Measurements from ENCODE around the gene TMED8.
"Not testable (repeated sequence)": the region's sequence is repeated elsewhere in the genome, so short reads cannot be mapped to it uniquely, and the experiment has no call there.

Gene TMED8

DNA sequence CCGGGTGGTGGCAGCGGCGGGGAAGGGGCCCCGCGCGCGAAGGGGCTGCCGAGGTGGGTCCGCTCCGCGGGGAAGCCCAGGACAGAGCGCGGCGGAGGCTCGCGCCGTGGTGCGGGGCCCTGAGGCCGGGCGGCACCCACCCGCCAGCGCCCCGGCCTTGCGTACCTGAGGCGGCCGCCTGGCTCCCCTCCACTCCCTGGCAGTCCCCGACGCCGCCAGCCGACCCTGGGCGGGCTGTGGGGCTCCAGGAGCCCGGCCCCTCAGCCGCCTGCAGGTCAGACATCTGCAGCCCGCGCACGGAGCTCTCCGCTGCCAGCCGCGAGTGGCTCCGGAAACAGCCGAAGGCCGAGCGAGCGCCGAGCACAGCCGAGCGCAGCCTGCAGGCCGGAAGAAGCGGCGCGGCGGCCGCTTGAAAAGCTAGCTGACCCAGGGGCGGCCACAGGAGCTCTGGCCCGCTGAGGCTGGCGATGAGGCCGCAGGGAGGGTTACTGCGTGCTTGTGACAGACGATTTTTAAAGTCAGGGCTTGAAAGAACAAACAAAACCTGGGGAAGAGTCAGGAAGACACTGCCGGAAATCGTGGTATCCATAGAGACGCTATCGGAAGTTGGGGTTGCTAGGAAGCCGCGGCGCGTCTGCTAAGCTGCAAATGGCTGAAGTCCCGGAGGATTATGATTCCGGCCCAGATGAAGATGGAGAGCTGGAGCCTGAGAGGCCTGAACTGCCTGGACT is at the start of gene TMED8, which contains the start of gene SAMD15:
TMED8 (minus strand) TSS at position 324 of the 731 bp plus-strand sequence; CDS start at position 283, 41 bp downstream.
SAMD15 (plus strand) TSS at position 609 of the 731 bp plus-strand sequence; CDS start at position 649, 40 bp downstream.
- peak; percentile 66 for DNase-seq (ENCODE audit: low read depth)

DNA sequence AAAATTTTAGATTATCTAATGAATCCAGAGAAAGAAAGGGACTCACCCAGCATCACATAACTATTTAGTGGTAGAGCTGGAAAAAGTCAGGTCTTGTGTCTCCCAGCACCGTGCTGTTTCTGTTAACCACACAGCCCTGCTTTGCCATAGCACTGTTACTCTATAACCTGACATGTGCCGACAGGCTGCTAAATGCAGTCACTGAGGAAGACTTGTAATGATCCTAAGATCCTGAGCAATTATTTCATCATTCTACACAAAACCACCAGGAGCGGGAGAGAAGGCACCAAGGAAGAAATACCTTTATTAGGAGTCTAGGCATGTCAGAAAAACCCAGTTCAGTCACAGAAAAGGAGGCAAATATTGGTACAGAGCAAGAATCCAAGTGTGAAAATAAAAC is 49.5 kb upstream of the TMED8 start:
- DNase-seq (ENCODE audit: low read depth) = no peak

- no peak for DNase-seq (ENCODE audit: low read depth)
Measured at GRCh38 chr14:77424862-77425261, 48.0 kb upstream of the TMED8 start.

- no peak for DNase-seq (ENCODE audit: low read depth)
Measured at GRCh38 chr14:77423423-77423822, 46.5 kb upstream of the TMED8 start, which contains the start of gene NOXRED1. TSS of gene NOXRED1 (minus strand) at chr14:77423523. CDS start at chr14:77422889, 634 bp downstream.

DNA sequence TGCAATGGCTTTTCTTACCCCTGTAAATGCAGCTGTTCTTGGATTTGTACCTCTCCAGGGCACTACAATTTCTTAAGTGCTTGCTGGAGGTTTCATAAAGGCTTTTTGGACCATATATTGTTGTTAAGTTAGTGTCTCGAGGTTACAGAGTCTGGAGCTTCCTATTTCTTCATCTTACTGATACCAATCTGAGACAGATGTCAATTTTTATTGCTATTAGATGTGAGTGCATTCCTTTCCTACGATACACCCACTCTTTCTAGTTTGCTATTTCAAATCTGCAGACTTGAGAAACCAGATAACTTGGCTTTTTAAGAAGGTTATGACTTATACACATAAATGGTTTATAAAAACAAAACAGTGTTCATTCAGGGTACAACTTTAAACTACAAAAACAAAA is 44.3 kb upstream of the TMED8 start:
- no peak for DNase-seq (ENCODE audit: low read depth)

DNA sequence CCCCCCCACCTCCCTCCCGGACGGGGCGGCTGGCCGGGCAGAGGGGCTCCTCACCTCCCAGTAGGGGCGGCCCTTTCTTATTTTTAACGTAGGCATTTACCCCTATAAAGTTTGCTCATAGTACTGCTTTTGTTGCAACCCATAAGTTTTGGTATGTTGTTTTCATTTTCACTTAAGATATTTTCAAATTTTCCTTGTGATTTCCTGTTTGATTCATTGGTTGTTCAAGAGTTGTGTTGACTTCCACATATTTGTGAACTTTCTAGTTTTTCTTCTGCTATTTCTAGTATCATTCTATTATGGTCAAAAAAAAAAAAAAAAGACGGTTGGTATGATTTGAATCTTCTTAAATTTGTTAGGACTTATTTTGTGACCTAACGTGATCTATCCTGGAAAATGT is 39.9 kb upstream of the TMED8 start:
- DNase-seq (ENCODE audit: low read depth) = no peak

DNA sequence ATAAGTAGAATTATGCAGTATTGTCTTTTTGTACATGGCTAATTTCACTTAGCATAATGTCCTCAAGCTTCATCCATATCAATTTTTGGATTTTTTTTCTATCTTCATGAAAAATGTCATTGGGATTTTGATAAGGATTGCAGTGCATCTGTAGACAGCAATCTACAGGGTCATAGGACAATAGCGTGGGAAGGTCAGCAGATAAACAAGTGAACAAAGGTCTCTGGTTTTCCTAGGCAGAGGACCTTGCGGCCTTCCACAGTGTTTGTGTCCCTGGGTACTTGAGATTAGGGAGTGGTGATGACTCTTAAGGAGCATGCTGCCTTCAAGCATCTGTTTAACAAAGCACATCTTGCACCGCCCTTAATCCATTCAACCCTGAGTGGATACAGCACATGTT is 39.2 kb upstream of the TMED8 start:
- DNase-seq (ENCODE audit: low read depth) = not testable (repeated sequence)

DNA sequence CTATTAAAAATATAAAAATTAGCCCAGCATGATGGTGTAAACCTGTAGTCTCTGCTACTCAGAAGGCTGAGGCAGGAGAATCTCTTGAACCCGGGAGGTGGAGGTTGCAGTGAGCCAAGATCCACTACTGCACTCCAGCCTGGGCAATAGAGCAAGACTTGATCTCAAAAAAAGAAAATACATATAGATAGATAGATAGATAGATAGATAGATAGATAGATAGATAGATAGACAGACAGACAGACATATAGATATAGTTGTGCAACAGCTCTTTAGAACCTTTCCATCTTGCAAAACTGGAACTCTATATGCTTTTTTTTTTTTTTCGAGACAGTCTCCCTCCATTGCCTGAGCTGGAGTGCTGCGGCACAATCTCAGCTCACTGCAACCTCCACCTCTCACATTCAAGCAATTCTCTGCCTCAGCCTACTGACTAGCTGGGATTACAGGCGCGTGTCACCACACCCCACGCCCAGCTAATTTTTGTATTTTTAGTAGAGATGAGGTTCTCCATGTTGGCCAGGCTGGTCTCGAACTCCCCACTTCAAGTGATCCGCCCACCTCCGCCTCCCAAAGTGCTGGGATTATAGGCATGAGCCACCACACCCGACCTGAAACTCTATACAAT is 38.6 kb upstream of the TMED8 start:
- not testable (repeated sequence) for DNase-seq (ENCODE audit: low read depth)

DNA sequence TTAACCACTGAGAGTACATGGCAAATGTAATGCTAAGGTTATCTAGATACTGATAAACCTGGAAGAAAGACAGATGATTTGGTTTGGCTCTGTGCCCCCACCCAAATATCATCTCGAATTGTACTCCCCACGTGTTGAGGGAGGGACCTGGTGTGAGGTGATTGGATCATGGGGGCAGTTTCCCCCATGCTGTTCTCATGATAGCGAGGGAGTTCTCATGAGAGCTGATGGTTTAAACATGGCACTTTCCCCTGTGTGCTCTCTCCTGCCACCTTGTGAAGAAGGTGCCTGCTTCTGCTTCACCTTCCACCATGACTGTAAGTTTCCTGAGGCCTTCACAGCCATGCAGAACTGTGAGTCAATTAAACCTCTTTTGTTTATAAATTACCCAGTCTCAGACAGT is 32.2 kb upstream of the TMED8 start:
- no peak for DNase-seq (ENCODE audit: low read depth)

DNA sequence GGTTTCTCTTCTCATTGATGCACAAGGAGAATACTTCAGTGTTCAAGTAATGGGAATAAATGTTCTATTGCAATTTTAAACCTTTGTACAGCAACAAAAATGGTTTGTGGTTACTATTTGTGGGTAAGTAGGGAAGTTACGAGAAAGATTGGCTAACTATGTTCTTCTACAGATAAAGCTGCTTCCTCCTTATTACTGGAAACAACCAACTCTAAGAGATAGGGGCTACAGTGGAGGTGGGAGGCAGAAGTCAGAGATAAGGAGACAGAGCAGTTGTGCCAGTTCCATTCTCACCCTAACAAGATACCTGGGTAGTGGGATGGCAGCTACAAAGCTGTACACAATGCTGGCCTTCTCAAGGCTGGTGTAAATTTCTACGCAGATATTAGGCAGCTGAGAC is 30.3 kb upstream of the TMED8 start:
- DNase-seq (ENCODE audit: low read depth) = no peak

GRCh38 chr14:77406718-77407117 is 29.8 kb upstream of the TMED8 start:
- no peak for DNase-seq (ENCODE audit: low read depth)

- DNase-seq (ENCODE audit: low read depth) = no peak
Measured at GRCh38 chr14:77406086-77406485, 29.2 kb upstream of the TMED8 start.

DNA sequence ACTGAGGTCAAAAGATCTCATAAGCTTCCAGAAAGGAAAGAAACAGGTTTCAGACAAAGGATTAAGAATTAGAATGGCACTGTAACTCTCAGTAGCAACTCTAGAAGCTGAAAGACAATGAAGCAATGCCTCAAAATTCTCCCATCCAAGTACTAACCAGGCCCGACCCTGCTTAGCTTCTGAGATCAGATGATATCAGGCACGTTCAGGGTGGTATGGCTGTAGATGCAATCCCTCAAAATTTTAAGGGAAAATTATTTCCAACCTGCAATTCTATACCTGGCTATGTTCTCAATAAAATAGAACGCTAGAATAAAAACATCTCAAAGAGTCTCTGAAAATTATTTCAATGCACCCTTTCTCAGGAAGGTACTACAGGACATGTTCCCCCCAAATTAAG is 26.9 kb upstream of the TMED8 start:
- no peak for DNase-seq (ENCODE audit: low read depth)

- DNase-seq (ENCODE audit: low read depth) = no peak
Measured at GRCh38 chr14:77400216-77400615, 23.3 kb upstream of the TMED8 start.

- no peak for DNase-seq (ENCODE audit: low read depth)
Measured at GRCh38 chr14:77390188-77390587, 13.3 kb upstream of the TMED8 start.

GRCh38 chr14:77378701-77379100 is 1.8 kb upstream of the TMED8 start:
- no peak for DNase-seq (ENCODE audit: low read depth)

- DNase-seq (ENCODE audit: low read depth) = no peak
Measured at GRCh38 chr14:77377502-77377844, 579 bp upstream of the TMED8 start.

GRCh38 chr14:77375973-77376770 is 722 bp downstream of the TMED8 start:
- DNase-seq (ENCODE audit: low read depth) = peak; percentile 0

GRCh38 chr14:77375164-77375950 is 1.5 kb downstream of the TMED8 start:
- no peak for DNase-seq (ENCODE audit: low read depth)

GRCh38 chr14:77372304-77372841 is 4.5 kb downstream of the TMED8 start:
- DNase-seq (ENCODE audit: low read depth) = no peak

DNA sequence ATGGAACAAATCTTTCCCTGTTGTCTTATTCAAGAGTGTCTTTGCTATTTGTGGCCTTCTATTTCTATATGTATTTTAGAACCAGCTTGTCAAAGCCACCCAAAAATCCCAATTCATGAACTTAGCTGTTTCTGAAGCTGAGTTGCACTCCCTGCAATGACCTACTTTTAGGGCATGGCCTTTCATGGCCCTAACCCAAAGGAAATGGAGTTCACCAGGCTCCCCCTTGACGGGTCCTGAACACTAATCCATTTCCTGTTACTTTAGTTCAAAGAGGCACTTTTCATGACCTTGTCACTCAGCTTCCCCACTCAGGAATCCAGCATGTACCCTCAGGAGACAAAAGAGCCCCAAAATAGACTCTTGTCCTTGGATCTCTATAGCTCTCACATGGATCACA is 7.6 kb downstream of the TMED8 start:
- DNase-seq (ENCODE audit: low read depth) = no peak

- no peak for DNase-seq (ENCODE audit: low read depth)
Measured at GRCh38 chr14:77364146-77364545, 12.7 kb downstream of the TMED8 start.
